NCI-H187 treated with DMSO at 0.1 percent for 48 hours (cell line): Measurements from ENCODE around the gene BCAT1.

Experiments
- DNase-seq: peaks from one replicate; lab custom pipeline; 2025; lab: John Stamatoyannopoulos, UW

BCAT1 gene, protein sequence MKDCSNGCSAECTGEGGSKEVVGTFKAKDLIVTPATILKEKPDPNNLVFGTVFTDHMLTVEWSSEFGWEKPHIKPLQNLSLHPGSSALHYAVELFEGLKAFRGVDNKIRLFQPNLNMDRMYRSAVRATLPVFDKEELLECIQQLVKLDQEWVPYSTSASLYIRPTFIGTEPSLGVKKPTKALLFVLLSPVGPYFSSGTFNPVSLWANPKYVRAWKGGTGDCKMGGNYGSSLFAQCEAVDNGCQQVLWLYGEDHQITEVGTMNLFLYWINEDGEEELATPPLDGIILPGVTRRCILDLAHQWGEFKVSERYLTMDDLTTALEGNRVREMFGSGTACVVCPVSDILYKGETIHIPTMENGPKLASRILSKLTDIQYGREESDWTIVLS

GRCh38 chr12:24948757-24949722 is at the start of gene BCAT1:
TSS of gene BCAT1 (minus strand) at chr12:24949101. CDS start at chr12:24948932, 169 bp downstream.
- no peak for DNase-seq

- DNase-seq = no peak
Measured at GRCh38 chr12:24997970-24998582, 49.2 kb upstream of the BCAT1 start.

DNA sequence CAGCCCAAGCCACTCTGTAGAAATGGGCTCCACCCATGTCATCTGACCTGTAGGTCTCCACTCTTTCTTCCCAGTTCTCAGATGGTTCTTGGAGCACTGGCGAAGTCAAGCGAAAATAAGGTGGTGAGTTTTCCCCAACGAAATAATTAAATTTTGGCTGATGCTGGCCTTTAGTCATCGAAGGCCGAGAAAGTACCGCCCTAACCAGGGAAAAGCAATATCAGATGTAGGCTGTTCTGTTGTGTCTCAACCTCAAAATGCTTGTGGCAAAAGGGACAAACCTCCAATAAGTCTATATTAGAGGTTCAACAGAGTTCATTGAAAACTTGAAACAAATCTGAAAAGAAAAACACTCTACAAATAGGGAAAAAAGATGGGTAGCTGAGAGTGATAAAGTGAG is 48.6 kb upstream of the BCAT1 start:
- no peak for DNase-seq

GRCh38 chr12:24996820-24997219 is 47.9 kb upstream of the BCAT1 start:
- no peak for DNase-seq

DNA sequence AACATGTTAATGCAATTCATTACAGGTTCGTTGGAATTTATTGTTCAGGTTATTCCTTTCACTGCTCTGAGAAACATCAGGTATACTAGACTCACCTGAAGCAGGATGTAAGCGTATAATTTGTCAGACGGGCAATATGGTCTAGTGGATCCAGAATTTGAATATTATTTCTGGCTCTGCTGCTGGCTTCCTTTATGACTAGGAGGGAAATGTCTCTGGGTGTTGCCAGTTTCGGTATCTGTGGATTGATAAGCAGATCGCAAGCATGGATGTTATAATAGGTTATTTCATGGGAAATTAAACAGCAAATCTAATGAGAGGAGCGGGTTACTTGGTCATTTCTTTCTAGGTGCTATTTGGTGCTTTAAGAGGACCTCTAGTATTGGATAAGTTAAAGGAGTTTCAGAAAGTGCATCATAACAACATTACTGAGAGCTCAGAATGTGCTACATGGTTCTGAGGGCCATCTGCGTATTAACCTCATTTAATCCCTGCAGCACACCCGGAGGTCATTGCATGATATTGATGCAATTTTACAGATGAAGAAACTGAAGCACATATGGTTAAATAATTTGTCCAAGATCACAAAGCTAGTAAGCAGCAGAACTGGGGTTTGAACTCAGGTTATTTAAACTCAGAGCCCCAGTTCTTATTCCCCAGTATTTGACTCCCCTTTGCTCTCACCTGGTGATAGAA is 47.3 kb upstream of the BCAT1 start:
- no peak for DNase-seq

DNA sequence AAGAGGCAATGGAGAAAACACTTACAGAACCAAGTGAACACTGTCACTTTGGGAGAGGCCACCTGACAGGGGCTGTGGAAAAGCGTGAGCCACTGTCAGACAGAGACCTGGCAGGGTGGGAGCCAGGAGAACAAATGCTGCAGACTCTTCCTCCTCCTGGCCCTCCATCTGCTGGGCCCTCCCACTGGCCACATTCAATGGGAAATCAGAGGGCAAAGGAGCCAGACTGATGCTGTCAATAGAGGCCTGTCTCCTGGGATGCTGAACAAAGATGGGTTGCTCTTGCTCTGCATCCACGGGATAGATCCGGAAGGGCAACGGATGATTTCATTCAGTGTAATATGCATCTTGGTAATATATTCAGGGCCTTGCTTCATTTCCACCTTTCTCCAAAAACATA is 44.9 kb upstream of the BCAT1 start:
- no peak for DNase-seq

DNA sequence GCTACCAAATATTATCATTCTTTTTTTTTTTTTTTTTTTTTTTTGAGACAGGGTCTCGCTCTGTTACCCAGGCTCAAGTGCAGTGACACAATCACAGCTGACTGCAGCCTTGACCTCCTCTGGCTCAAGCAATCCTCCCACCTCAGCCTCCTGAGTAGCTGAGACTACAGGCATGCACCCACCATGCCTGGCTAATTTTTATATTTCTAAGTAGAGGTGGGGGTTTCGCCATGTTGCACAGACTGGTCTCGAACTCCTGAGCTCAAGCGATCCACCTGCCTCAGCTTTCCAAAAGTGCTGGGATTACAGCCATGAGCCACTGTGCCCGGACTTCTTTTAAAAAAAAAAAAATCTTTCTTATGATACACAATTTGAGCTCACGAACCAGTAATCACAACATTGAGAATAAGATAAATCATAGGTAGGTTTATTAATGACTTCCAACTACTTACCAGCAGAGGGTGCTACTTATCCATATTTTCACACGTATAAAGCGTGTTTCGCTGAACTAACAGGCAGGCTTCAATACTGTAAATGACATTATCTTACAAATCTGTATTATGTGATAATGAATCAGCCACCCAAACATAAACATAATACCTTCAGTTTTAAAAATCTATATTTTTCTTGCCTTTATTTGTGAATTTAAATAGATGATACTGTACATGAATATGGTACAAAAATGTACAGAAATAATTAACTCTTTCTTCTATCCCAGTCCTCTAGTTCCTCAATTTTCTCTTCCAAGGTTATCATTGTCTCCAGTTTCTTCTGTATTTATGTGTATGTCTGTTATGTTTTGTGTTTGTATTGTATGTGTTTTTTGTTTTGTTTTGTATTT is 42.5 kb upstream of the BCAT1 start:
- DNase-seq = peak; percentile 18

GRCh38 chr12:24989216-24989615 is 40.3 kb upstream of the BCAT1 start:
- no peak for DNase-seq

DNA sequence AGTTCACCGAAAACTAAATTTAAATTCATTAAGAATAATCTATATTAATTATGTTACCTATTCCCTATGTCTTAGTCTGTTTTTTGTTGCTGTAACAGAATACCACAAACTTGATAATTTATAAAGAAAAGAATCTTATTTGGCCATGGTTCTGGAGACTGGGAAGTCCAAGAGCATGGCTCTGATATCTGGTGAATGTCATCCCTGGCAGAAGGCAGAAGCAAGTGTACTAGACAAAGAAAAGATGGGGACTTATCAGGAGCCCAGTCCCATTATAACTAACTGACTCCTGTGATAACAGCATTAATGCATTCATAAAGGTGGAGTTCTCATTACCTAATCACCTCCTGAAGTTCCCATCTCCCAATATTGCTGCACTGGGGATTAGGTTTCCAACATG is 33.3 kb upstream of the BCAT1 start:
- no peak for DNase-seq

- no peak for DNase-seq
Measured at GRCh38 chr12:24979976-24980730, 31.3 kb upstream of the BCAT1 start.

DNA sequence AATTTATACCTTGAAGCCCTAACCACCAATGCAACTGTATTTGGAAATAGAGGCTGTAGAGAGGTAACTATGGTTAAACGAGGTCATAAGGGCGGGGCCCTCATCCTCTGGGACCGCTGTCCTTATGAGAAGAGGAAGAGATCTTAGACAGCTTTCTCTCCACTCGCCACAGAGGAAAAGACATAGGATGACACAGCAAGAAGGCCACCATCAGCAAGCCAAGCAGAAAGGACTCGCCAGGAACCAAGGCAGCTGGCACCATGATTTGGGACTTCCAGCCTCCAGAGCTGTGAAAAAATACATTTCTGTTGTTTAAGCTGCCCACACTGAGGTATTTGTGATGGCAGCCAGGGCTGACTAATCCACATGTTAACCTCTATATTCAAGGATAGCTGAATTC is 30.4 kb upstream of the BCAT1 start:
- DNase-seq = no peak

GRCh38 chr12:24977711-24978110 is 28.8 kb upstream of the BCAT1 start:
- no peak for DNase-seq

- DNase-seq = no peak
Measured at GRCh38 chr12:24977060-24977459, 28.2 kb upstream of the BCAT1 start.

GRCh38 chr12:24975425-24975824 is 26.5 kb upstream of the BCAT1 start:
- DNase-seq = no peak

DNA sequence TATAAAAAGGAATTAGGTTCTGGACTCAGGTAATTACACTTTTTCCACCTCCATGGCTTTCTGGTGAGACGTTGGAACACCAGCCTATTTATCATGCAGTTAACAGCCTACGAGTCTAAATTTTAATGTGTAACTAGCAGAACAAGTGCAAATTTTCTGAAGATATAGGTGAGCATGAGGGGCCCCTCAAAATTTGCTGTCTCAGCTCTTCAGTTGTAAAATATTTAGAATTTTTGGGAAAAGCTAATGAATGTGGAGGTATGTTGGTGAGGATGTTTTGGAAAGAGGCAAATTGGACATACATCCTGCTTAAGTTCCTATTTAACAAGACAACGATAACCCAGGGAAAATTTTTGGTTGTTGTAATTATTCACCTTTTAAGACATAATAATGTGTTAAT is 25.3 kb upstream of the BCAT1 start:
- DNase-seq = no peak

GRCh38 chr12:24972078-24972477 is 23.2 kb upstream of the BCAT1 start:
- DNase-seq = no peak

GRCh38 chr12:24970177-24970576 is 21.3 kb upstream of the BCAT1 start:
- no peak for DNase-seq

DNA sequence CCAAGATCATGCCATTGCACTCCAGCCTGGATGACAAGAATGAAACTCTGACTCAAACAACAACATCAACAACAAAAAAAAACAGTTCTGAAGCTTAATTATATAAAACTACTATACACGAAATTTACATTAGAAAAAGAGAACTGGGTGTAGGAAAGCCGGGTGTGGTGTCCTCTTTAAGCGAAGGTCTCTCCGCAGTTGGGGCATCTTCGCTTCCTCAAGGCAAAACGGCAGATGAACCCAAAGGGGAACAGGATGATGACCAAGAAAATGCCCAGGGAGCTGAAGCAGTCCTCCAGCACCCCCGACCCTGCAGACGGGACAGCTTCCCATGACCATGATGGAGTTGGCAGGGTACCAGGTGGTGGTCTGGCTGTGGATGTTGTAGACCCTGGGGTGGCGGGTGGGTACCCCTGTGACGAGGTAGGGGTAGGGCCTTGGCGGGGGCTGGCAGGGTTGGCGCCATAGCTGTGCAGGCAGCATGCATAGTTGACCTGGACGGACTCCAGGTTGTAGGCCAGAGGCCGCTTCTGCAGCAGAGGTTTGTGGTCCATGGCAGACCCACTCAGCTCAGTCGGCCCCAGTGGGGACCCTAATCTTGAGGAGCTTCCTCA is 18.2 kb upstream of the BCAT1 start:
- DNase-seq = no peak

DNA sequence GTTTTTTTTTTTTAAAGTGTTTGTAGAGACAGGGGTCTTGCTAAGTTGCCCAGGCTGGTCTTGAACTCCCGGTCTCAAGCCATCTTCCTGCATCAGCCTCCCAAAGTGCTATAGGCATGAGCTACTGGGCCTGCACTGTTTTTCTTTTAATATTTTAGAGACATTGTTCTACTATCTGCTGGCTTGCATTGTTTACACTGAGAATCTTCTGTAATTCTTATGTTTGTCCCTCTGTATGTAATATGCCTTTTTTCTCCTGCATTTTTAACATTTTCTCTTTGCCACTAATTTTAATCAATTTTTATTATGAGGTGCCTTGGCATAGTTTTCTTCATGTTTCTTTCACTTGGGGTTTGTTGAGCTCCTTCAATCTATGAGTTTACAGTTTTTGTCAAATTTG is 15.4 kb upstream of the BCAT1 start:
- no peak for DNase-seq
